HEK293 (cell line): ENCODE measurements around the gene MAP3K5.

Experiments used
- BCL11A ChIP-seq: fragments of 450-650 bp; formaldehyde crosslinking; IDR thresholded peaks from 2 replicates; pipeline ENCODE4 v1.5.1; 2016; ENCODE audit warnings: low read depth, missing biosample characterization, missing genetic modification characterization
- IKZF3 ChIP-seq: fragments of 450-650 bp; IDR thresholded peaks from 2 replicates; pipeline ENCODE4 v1.5.0; 2018; ENCODE audit warnings: missing biosample characterization, mild to moderate bottlenecking, missing genetic modification characterization, moderate library complexity
- SCRT1 ChIP-seq: fragments of 450-650 bp; formaldehyde crosslinking; IDR thresholded peaks from 2 replicates; pipeline ENCODE4 v1.5.1; 2016; ENCODE audit warnings: missing biosample characterization, missing genetic modification characterization, borderline replicate concordance
- SCRT2 ChIP-seq: fragments of 450-650 bp; formaldehyde crosslinking; IDR thresholded peaks from 2 replicates; pipeline ENCODE4 v1.5.1; 2016; ENCODE audit warnings: missing biosample characterization, missing genetic modification characterization
- SP7 ChIP-seq: fragments of 450-650 bp; formaldehyde crosslinking; IDR thresholded peaks from 2 replicates; pipeline ENCODE4 v1.5.1; 2016; ENCODE audit warnings: missing biosample characterization, missing genetic modification characterization
- WT1 ChIP-seq: fragments of 450-650 bp; formaldehyde crosslinking; IDR thresholded peaks from 2 replicates; pipeline ENCODE4 v1.5.1; 2016; ENCODE audit warnings: missing biosample characterization, missing genetic modification characterization
- ZBTB17 ChIP-seq: fragments of 450-650 bp; formaldehyde crosslinking; IDR thresholded peaks from 2 replicates; pipeline ENCODE4 v1.5.1; 2016; ENCODE audit warnings: missing biosample characterization, missing genetic modification characterization
- ZBTB21 ChIP-seq: fragments of 450-650 bp; formaldehyde crosslinking; IDR thresholded peaks from 2 replicates; pipeline ENCODE4 v1.5.1; 2017; ENCODE audit warnings: missing biosample characterization, missing genetic modification characterization
- ZBTB44 ChIP-seq: fragments of 450-650 bp; IDR thresholded peaks from 2 replicates; pipeline ENCODE4 v1.5.1; 2018; ENCODE audit warnings: missing biosample characterization, mild to moderate bottlenecking, missing genetic modification characterization
- ZEB2 ChIP-seq: fragments of 450-650 bp; formaldehyde crosslinking; IDR thresholded peaks from 2 replicates; pipeline ENCODE4 v1.5.1; 2016; ENCODE audit warnings: missing biosample characterization, missing genetic modification characterization
- ZFP69B ChIP-seq: fragments of 450-650 bp; formaldehyde crosslinking; IDR thresholded peaks from 2 replicates; pipeline ENCODE4 v1.5.1; 2016; ENCODE audit warnings: missing biosample characterization, missing genetic modification characterization
- ZNF184 ChIP-seq: fragments of 450-650 bp; IDR thresholded peaks from 2 replicates; pipeline ENCODE4 v1.5.1; 2018; ENCODE audit warnings: missing biosample characterization, mild to moderate bottlenecking, missing genetic modification characterization
- ZNF248 ChIP-seq: fragments of 450-650 bp; formaldehyde crosslinking; IDR thresholded peaks from 2 replicates; pipeline ENCODE4 v1.5.1; 2017; ENCODE audit warnings: missing biosample characterization, missing genetic modification characterization
- ZNF324 ChIP-seq: fragments of 450-650 bp; formaldehyde crosslinking; IDR thresholded peaks from 2 replicates; pipeline ENCODE4 v1.5.1; 2016; ENCODE audit warnings: missing biosample characterization, missing genetic modification characterization
- ZNF335 ChIP-seq: fragments of 450-650 bp; formaldehyde crosslinking; conservative IDR thresholded peaks from 2 replicates; pipeline ENCODE4 v1.5.1; 2016; ENCODE audit warnings: missing biosample characterization, missing genetic modification characterization
- ZNF362 ChIP-seq: fragments of 450-650 bp; formaldehyde crosslinking; IDR thresholded peaks from 2 replicates; pipeline ENCODE4 v1.5.1; 2016; ENCODE audit warnings: missing biosample characterization, missing genetic modification characterization
- ZNF394 ChIP-seq: fragments of 450-650 bp; formaldehyde crosslinking; IDR thresholded peaks from 2 replicates; pipeline ENCODE4 v1.5.1; 2016; ENCODE audit warnings: missing biosample characterization, missing genetic modification characterization, mild to moderate bottlenecking, moderate library complexity, borderline replicate concordance
- ZNF398 ChIP-seq: fragments of 450-650 bp; formaldehyde crosslinking; IDR thresholded peaks from 2 replicates; pipeline ENCODE4 v1.5.1; 2017; ENCODE audit warnings: missing biosample characterization, missing genetic modification characterization
- ZNF518A ChIP-seq: fragments of 450-650 bp; formaldehyde crosslinking; conservative IDR thresholded peaks from 2 replicates; pipeline ENCODE4 v1.5.1; 2016; ENCODE audit warnings: low read depth, missing biosample characterization, missing genetic modification characterization
- ZNF544 ChIP-seq: fragments of 450-650 bp; formaldehyde crosslinking; IDR thresholded peaks from 2 replicates; pipeline ENCODE4 v1.5.0; 2017; ENCODE audit warnings: missing biosample characterization, missing genetic modification characterization
- ZNF629 ChIP-seq: fragments of 450-650 bp; formaldehyde crosslinking; IDR thresholded peaks from 2 replicates; pipeline ENCODE4 v1.5.1; 2017; ENCODE audit warnings: missing biosample characterization, missing genetic modification characterization
- ZNF654 ChIP-seq: fragments of 450-650 bp; formaldehyde crosslinking; IDR thresholded peaks from 2 replicates; pipeline ENCODE4 v1.5.1; 2016; ENCODE audit warnings: low read depth, missing biosample characterization, missing genetic modification characterization
- ZNF792 ChIP-seq: fragments of 450-650 bp; formaldehyde crosslinking; IDR thresholded peaks from 2 replicates; pipeline ENCODE4 v1.5.1; 2016; ENCODE audit warnings: missing biosample characterization, missing genetic modification characterization
- ZSCAN23 ChIP-seq: fragments of 450-650 bp; formaldehyde crosslinking; IDR thresholded peaks from 2 replicates; pipeline ENCODE4 v1.5.1; 2016; ENCODE audit warnings: missing biosample characterization, missing genetic modification characterization
- ZXDB ChIP-seq: fragments of 450-650 bp; formaldehyde crosslinking; IDR thresholded peaks from 2 replicates; pipeline ENCODE4 v1.5.1; 2016; ENCODE audit warnings: missing biosample characterization, missing genetic modification characterization
- TF ChIP-seq, protein P1 (sequence below): fragments of 450-650 bp; formaldehyde crosslinking; IDR thresholded peaks from 2 replicates; pipeline ENCODE4 v1.5.1; 2016; ENCODE audit warnings: missing biosample characterization, missing genetic modification characterization

The MAP3K5 gene

DNA sequence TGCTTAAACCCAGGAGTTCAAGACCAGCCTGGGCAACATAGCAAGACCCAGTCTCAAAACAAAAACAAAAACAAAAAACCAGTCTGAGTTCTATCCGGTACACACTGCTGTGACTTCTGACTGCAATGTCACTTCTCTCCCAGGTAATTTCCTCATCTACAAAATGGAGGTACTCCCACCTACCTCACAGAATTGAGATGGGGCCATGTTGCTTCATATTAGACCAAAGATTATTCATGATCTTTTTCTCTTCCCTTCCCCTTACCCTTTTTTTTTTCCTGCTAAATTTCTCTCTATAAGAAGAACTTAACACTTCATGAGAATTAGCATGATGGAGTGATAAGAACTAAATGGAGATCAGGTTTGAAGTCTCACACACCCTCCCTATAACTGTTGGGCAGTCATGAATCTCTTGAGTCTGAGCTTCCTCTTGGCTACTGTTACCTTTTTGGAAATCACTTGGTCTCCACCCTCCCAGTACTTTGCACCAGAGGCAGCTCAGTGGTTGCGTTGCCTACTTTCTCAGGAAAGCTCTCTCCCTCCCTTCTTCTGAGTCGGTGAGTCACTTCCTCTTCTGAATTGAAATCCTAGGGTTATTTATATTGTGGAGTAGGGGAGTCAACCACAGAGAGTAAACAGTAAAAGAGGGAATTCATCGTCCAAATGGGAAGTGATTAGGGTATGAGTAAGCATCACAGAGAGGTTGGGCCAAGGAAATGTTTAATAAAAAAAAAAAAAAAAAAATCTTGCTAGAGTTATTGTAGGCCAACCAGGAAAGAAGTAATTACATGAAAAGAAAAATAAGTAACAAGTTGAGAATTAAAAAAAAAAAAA, 182.2 kb downstream of the MAP3K5 start (continued):
- peak; percentile 56 for TF ChIP-seq ZBTB17
- TF ChIP-seq ZNF518A (tag by site-specific recombination) = peak; percentile 37; the same call in 1 of the 2 replicates
- TF ChIP-seq ZSCAN23 (tag by site-specific recombination) = peak; percentile 85; the same call in 1 of the 2 replicates
- no peak for TF ChIP-seq SCRT1 (tag by site-specific recombination)
- no peak for TF ChIP-seq ZNF792 (tag by site-specific recombination)
- TF ChIP-seq ZNF398 (tag by site-specific recombination) = peak; percentile 89
- no peak for TF ChIP-seq IKZF3 (tag by site-specific recombination)
- TF ChIP-seq ZEB2 = peak; percentile 93
- TF ChIP-seq ZNF544 (tag by site-specific recombination) = no peak
- TF ChIP-seq ZNF184 (tag by site-specific recombination) = peak; percentile 62; the same call in 1 of the 2 replicates
- peak; percentile 84 for TF ChIP-seq ZNF324 (tag by site-specific recombination)
- TF ChIP-seq, protein P1, sequence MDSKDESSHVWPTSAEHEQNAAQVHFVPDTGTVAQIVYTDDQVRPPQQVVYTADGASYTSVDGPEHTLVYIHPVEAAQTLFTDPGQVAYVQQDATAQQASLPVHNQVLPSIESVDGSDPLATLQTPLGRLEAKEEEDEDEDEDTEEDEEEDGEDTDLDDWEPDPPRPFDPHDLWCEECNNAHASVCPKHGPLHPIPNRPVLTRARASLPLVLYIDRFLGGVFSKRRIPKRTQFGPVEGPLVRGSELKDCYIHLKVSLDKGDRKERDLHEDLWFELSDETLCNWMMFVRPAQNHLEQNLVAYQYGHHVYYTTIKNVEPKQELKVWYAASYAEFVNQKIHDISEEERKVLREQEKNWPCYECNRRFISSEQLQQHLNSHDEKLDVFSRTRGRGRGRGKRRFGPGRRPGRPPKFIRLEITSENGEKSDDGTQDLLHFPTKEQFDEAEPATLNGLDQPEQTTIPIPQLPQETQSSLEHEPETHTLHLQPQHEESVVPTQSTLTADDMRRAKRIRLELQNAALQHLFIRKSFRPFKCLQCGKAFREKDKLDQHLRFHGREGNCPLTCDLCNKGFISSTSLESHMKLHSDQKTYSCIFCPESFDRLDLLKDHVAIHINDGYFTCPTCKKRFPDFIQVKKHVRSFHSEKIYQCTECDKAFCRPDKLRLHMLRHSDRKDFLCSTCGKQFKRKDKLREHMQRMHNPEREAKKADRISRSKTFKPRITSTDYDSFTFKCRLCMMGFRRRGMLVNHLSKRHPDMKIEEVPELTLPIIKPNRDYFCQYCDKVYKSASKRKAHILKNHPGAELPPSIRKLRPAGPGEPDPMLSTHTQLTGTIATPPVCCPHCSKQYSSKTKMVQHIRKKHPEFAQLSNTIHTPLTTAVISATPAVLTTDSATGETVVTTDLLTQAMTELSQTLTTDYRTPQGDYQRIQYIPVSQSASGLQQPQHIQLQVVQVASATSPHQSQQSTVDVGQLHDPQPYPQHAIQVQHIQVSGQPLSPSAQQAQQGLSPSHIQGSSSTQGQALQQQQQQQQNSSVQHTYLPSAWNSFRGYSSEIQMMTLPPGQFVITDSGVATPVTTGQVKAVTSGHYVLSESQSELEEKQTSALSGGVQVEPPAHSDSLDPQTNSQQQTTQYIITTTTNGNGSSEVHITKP (tag by site-specific recombination) = peak; percentile 92
- TF ChIP-seq ZFP69B (tag by site-specific recombination) = peak; percentile 59; the same call in 1 of the 2 replicates
- peak; percentile 9; the same call in 1 of the 2 replicates for TF ChIP-seq ZNF654
- TF ChIP-seq ZNF362 (tag by site-specific recombination) = peak; percentile 98
- TF ChIP-seq BCL11A (tag by site-specific recombination) = peak; percentile 51; the same call in 1 of the 2 replicates
- TF ChIP-seq WT1 (tag by site-specific recombination) = peak; percentile 100
- TF ChIP-seq ZNF248 = no peak
- peak; percentile 85 for TF ChIP-seq ZXDB (tag by site-specific recombination)
- 0 out of 2 replicates have a peak, but pooled peaks have one; percentile 39 for TF ChIP-seq SCRT2 (tag by site-specific recombination)
- TF ChIP-seq SP7 (tag by site-specific recombination) = peak; percentile 95
- peak; percentile 14; the same call in 1 of the 2 replicates for TF ChIP-seq ZBTB44 (tag by site-specific recombination)
- TF ChIP-seq ZBTB21 (tag by site-specific recombination) = peak; percentile 41
- peak; percentile 43; the same call in 1 of the 2 replicates for TF ChIP-seq ZNF394 (tag by site-specific recombination)
- TF ChIP-seq ZNF629 (tag by site-specific recombination) = peak; percentile 87
- peak; percentile 44 for TF ChIP-seq ZNF335
